ENCODE results near the gene CNFN.

DNA sequence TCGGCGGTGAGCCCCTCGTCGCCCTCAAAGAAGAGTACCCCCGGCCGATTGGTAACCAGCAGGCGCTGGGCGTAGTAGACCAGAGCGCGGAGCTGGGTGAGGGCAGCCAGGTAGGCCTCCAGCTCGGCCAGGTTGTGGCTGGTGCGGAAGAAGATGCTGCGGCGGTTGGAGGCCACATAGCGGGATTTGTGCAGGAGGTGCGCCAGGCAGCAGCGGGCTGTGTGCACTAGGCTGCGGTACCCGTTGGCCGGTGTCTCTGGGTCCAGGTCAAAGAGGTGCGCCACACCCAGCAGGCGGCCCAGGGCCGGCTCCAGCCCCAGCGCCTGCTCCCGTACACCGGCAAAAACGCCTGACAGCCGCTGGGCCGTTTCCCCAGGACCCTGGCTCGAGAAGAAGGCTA is 20.3 kb upstream of the CNFN start:
- TF ChIP-seq, protein P1, sequence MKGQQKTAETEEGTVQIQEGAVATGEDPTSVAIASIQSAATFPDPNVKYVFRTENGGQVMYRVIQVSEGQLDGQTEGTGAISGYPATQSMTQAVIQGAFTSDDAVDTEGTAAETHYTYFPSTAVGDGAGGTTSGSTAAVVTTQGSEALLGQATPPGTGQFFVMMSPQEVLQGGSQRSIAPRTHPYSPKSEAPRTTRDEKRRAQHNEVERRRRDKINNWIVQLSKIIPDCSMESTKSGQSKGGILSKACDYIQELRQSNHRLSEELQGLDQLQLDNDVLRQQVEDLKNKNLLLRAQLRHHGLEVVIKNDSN (IDR thresholded peaks at IDR 0.05) = no peak
- TF ChIP-seq RAD21 (IDR thresholded peaks at IDR 0.05; ENCODE audit: low read depth) (no peak), CEBPB (IDR thresholded peaks at IDR 0.05) (no peak), MAX (IDR thresholded peaks at IDR 0.05) (no peak), CREB1 (IDR thresholded peaks at IDR 0.05; ENCODE audit: low read depth) (no peak), FOXM1 (IDR thresholded peaks at IDR 0.05; ENCODE audit: borderline replicate concordance, low read depth) (no peak), TAF1 (IDR thresholded peaks at IDR 0.05; ENCODE audit: low read depth) (no peak), EP300 (IDR thresholded peaks at IDR 0.05; ENCODE audit: borderline replicate concordance) (no peak), TEAD4 (IDR thresholded peaks at IDR 0.05) (no peak), TCF12 (IDR thresholded peaks at IDR 0.05; ENCODE audit: low read depth) (no peak), ZBTB7A (IDR thresholded peaks at IDR 0.05; ENCODE audit: low read depth) (no peak)
- TF ChIP-seq, protein P2, sequence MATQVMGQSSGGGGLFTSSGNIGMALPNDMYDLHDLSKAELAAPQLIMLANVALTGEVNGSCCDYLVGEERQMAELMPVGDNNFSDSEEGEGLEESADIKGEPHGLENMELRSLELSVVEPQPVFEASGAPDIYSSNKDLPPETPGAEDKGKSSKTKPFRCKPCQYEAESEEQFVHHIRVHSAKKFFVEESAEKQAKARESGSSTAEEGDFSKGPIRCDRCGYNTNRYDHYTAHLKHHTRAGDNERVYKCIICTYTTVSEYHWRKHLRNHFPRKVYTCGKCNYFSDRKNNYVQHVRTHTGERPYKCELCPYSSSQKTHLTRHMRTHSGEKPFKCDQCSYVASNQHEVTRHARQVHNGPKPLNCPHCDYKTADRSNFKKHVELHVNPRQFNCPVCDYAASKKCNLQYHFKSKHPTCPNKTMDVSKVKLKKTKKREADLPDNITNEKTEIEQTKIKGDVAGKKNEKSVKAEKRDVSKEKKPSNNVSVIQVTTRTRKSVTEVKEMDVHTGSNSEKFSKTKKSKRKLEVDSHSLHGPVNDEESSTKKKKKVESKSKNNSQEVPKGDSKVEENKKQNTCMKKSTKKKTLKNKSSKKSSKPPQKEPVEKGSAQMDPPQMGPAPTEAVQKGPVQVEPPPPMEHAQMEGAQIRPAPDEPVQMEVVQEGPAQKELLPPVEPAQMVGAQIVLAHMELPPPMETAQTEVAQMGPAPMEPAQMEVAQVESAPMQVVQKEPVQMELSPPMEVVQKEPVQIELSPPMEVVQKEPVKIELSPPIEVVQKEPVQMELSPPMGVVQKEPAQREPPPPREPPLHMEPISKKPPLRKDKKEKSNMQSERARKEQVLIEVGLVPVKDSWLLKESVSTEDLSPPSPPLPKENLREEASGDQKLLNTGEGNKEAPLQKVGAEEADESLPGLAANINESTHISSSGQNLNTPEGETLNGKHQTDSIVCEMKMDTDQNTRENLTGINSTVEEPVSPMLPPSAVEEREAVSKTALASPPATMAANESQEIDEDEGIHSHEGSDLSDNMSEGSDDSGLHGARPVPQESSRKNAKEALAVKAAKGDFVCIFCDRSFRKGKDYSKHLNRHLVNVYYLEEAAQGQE (IDR thresholded peaks at IDR 0.05; ENCODE audit: low read depth) = no peak
